ENCODE data around the gene VSTM2L.

Gene VSTM2L

GRCh38 chr20:37988306-37988954 lies 85.5 kb downstream of the VSTM2L start:
- no peak for DNase-seq (ENCODE audit: low spot score)

- DNase-seq (ENCODE audit: low spot score) = no peak
These were observed 86.8 kb downstream of the VSTM2L start for GRCh38 chr20:37989601-37990295.

DNA sequence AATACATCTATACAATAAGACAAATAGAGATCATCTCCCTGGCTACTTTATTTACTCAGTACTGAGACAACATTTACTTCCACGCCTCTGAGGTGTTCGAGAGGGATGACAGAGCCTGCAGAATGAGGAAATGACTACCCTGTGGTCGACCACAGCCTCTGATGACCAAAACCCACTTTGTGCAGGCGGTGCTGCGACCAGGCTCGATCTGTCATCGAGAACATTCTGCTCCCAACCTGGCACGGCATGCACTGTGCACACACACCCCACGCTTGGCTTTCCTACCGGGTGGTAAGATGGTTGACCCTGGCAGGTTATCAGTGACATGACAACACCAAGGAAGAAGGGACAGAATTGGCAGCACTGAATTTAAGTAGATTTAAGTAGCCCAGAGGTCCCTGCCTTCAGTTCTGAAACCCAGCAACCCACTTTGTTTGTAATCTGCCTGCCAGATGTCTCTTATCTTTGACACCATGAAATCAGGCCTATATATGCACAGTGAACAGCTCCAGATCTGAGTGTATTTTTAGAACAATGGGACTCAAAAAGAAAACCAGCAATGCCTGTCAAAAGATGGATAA lies 87.7 kb downstream of the VSTM2L start:
- no peak for DNase-seq (ENCODE audit: low spot score)

DNA sequence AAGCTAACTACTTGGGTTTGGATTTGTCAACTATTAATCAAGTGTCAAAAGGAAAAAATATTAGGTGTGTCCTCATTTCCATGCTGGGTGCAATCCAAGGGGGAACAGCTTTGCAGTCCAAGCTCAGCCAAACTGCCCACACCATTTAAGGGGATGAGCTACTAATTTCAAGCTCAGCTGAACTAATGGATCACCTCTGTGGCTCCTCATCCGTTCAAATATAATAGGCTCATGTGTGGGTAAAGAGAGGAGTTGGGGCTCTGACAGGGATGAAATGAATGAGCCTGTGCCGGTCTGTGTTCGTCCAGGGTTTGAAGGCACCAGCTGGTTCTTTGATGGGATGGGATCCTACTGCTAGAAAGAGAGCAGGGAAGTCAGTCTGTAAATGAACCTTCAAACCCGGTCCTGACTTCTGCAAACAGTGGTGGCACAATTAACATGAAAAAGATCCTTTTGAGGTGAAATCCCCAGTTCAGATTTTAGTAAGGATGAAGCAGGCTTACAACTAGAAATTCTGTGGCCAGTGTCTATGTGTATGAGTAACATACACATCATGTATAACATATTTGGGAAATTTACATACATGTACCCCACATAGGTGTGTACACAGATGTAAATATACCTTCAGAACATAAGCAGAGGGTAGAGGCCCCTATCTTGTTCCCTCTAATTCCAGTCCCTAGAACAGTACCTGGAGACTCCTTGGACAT lies 88.4 kb downstream of the VSTM2L start:
- no peak for DNase-seq (ENCODE audit: low spot score)

- no peak for DNase-seq (ENCODE audit: low spot score)
These were observed 89.0 kb downstream of the VSTM2L start for GRCh38 chr20:37991908-37992307.

DNA sequence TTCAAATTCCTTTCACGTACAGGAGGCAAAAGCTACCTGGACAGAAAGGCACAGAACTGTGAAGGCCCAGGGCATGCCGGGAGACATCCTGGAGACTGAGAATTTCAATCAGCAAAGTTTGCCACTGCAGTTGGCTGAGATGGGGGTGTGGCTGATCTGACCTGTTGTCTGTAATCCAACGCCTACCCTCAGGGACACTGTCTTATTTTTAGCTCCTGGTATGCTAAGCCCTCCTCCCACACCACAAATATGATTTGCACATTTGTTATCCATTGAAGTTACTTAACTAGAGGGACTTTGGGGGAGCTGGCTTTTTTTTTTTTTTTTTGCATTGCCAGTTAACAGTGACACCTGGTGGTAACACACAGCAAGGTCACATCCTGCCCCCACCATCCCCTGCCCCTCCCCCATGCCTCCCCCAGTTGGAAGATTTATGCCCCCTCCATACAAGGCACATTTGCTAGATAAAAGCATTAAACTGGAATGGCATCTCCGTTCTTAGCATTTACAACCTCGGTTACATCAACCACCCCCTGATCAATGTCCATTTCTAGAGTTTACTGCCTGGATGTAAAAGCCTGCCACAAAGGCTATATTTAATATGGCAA lies 90.0 kb downstream of the VSTM2L start:
- DNase-seq (ENCODE audit: low spot score) = no peak

- DNase-seq (ENCODE audit: low spot score) = no peak
These were observed 91.6 kb downstream of the VSTM2L start for GRCh38 chr20:37994512-37994911.

Data from left forelimb (tissue), 1 donor.